ENCODE data around the gene CLBA1.
"Not testable (repeated sequence)": the region's sequence is repeated elsewhere in the genome, so short reads cannot be mapped to it uniquely, and the experiment has no call there.

Gene CLBA1

GRCh38 chr14:105028251-105028927 is 42.8 kb downstream of the CLBA1 start:
- no peak overlapping the region for H2AFZ ChIP-seq (ENCODE audit: low read length, unreplicated experiment)

GRCh38 chr14:105029402-105029801 is 43.8 kb downstream of the CLBA1 start:
- Histone ChIP-seq H3K79me2 (ENCODE audit: control insufficient read depth, insufficient read depth, low read length, unreplicated experiment) (no peaks in the 10 kb centered on the region), H3K4me3 (ENCODE audit: low read depth, low read length) (no peak overlapping the region), H3K27me3 (ENCODE audit: insufficient read depth, low read length) (no peaks in the 10 kb centered on the region), H2AFZ (ENCODE audit: low read length, unreplicated experiment) (no peak overlapping the region), H3K4me1 (ENCODE audit: control insufficient read depth, insufficient read depth, low read length, unreplicated experiment) (peaks cover 19% of the 10 kb centered on the region), H3K27ac (ENCODE audit: low read depth, low read length) (no peak overlapping the region), H3K36me3 (ENCODE audit: insufficient read depth, low read length) (no peaks in the 10 kb centered on the region)

More at GRCh38 chr14:105028251-105028927, 42.8 kb downstream of the CLBA1 start:
- Histone ChIP-seq H3K27me3 (ENCODE audit: insufficient read depth, low read length) (no peaks in the 10 kb centered on the region), H3K27ac (ENCODE audit: low read depth, low read length) (peak overlapping the region; percentile 49), H3K4me3 (ENCODE audit: low read depth, low read length) (no peak overlapping the region), H3K36me3 (ENCODE audit: insufficient read depth, low read length) (no peaks in the 10 kb centered on the region), H3K79me2 (ENCODE audit: control insufficient read depth, insufficient read depth, low read length, unreplicated experiment) (no peaks in the 10 kb centered on the region), H3K4me1 (ENCODE audit: control insufficient read depth, insufficient read depth, low read length, unreplicated experiment) (peaks cover 29% of the 10 kb centered on the region)

- H2AFZ ChIP-seq (ENCODE audit: low read length, unreplicated experiment), result no peak overlapping the region
- no peak overlapping the region for H3K4me3 ChIP-seq (ENCODE audit: low read depth, low read length)
- H3K27me3 ChIP-seq (ENCODE audit: insufficient read depth, low read length), result no peaks in the 10 kb centered on the region
- peaks cover 16% of the 10 kb centered on the region for H3K4me1 ChIP-seq (ENCODE audit: control insufficient read depth, insufficient read depth, low read length, unreplicated experiment)
- H3K36me3 ChIP-seq (ENCODE audit: insufficient read depth, low read length), result no peaks in the 10 kb centered on the region
- H3K79me2 ChIP-seq (ENCODE audit: control insufficient read depth, insufficient read depth, low read length, unreplicated experiment), result no peaks in the 10 kb centered on the region
- H3K27ac ChIP-seq (ENCODE audit: low read depth, low read length), result no peak overlapping the region
These were observed 44.6 kb downstream of the CLBA1 start for GRCh38 chr14:105030194-105030593.

- H3K4me1 ChIP-seq (ENCODE audit: control insufficient read depth, insufficient read depth, low read length, unreplicated experiment), result peaks cover 9% of the 10 kb centered on the region
These were observed 45.3 kb downstream of the CLBA1 start for GRCh38 chr14:105030836-105031396.

GRCh38 chr14:105032451-105032901 is 46.9 kb downstream of the CLBA1 start:
- H3K36me3 ChIP-seq (ENCODE audit: insufficient read depth, low read length); H3K79me2 ChIP-seq (ENCODE audit: control insufficient read depth, insufficient read depth, low read length, unreplicated experiment); H3K4me1 ChIP-seq (ENCODE audit: control insufficient read depth, insufficient read depth, low read length, unreplicated experiment); H3K27ac ChIP-seq (ENCODE audit: low read depth, low read length); H3K4me3 ChIP-seq (ENCODE audit: low read depth, low read length); H3K27me3 ChIP-seq (ENCODE audit: insufficient read depth, low read length); H2AFZ ChIP-seq (ENCODE audit: low read length, unreplicated experiment): not testable (repeated sequence)

More at GRCh38 chr14:105030836-105031396, 45.3 kb downstream of the CLBA1 start:
- H3K36me3 ChIP-seq (ENCODE audit: insufficient read depth, low read length), result no peaks in the 10 kb centered on the region
- H3K27ac ChIP-seq (ENCODE audit: low read depth, low read length), result no peak overlapping the region
- H3K27me3 ChIP-seq (ENCODE audit: insufficient read depth, low read length), result no peaks in the 10 kb centered on the region
- H3K4me3 ChIP-seq (ENCODE audit: low read depth, low read length), result no peak overlapping the region
- no peaks in the 10 kb centered on the region for H3K79me2 ChIP-seq (ENCODE audit: control insufficient read depth, insufficient read depth, low read length, unreplicated experiment)
- H2AFZ ChIP-seq (ENCODE audit: low read length, unreplicated experiment), result no peak overlapping the region

- not testable (repeated sequence) for H3K36me3 ChIP-seq (ENCODE audit: insufficient read depth, low read length); H3K27me3 ChIP-seq (ENCODE audit: insufficient read depth, low read length); H3K4me1 ChIP-seq (ENCODE audit: control insufficient read depth, insufficient read depth, low read length, unreplicated experiment); H3K79me2 ChIP-seq (ENCODE audit: control insufficient read depth, insufficient read depth, low read length, unreplicated experiment); H3K27ac ChIP-seq (ENCODE audit: low read depth, low read length)
- Histone ChIP-seq H2AFZ (ENCODE audit: low read length, unreplicated experiment) (peak overlapping the region; percentile 72), H3K4me3 (ENCODE audit: low read depth, low read length) (peak overlapping the region; percentile 67)
These were observed 47.9 kb downstream of the CLBA1 start for GRCh38 chr14:105033412-105033900.

- H3K4me3 ChIP-seq (ENCODE audit: low read depth, low read length), result no peak overlapping the region
- H2AFZ ChIP-seq (ENCODE audit: low read length, unreplicated experiment), result no peak overlapping the region
- H3K27me3 ChIP-seq (ENCODE audit: insufficient read depth, low read length), result no peaks in the 10 kb centered on the region
- no peaks in the 10 kb centered on the region for H3K79me2 ChIP-seq (ENCODE audit: control insufficient read depth, insufficient read depth, low read length, unreplicated experiment)
- H3K27ac ChIP-seq (ENCODE audit: low read depth, low read length), result no peak overlapping the region
- H3K36me3 ChIP-seq (ENCODE audit: insufficient read depth, low read length), result no peaks in the 10 kb centered on the region
- H3K4me1 ChIP-seq (ENCODE audit: control insufficient read depth, insufficient read depth, low read length, unreplicated experiment), result no peaks in the 10 kb centered on the region
These were observed 48.9 kb downstream of the CLBA1 start for GRCh38 chr14:105034315-105035039.

GRCh38 chr14:105035616-105036015 is 50.0 kb downstream of the CLBA1 start:
- H3K27ac ChIP-seq (ENCODE audit: low read depth, low read length); H3K79me2 ChIP-seq (ENCODE audit: control insufficient read depth, insufficient read depth, low read length, unreplicated experiment); H3K4me3 ChIP-seq (ENCODE audit: low read depth, low read length); H3K36me3 ChIP-seq (ENCODE audit: insufficient read depth, low read length); H3K4me1 ChIP-seq (ENCODE audit: control insufficient read depth, insufficient read depth, low read length, unreplicated experiment); H2AFZ ChIP-seq (ENCODE audit: low read length, unreplicated experiment); H3K27me3 ChIP-seq (ENCODE audit: insufficient read depth, low read length): not testable (repeated sequence)

- Histone ChIP-seq H3K27ac (ENCODE audit: low read depth, low read length) (no peak overlapping the region), H3K36me3 (ENCODE audit: insufficient read depth, low read length) (no peaks in the 10 kb centered on the region), H3K4me1 (ENCODE audit: control insufficient read depth, insufficient read depth, low read length, unreplicated experiment) (no peaks in the 10 kb centered on the region), H2AFZ (ENCODE audit: low read length, unreplicated experiment) (no peak overlapping the region), H3K4me3 (ENCODE audit: low read depth, low read length) (no peak overlapping the region), H3K79me2 (ENCODE audit: control insufficient read depth, insufficient read depth, low read length, unreplicated experiment) (no peaks in the 10 kb centered on the region), H3K27me3 (ENCODE audit: insufficient read depth, low read length) (no peaks in the 10 kb centered on the region)
These were observed 54.0 kb downstream of the CLBA1 start for GRCh38 chr14:105039458-105040205.

All from ACC112 (cell line).